Adipose tissue (tissue), 3 donors: ENCODE measurements around the gene ASAP2. TPM values are rescaled to one million over a fixed set of nuclear protein-coding genes. Genes with fewer than 3 reads are reported as not detected.
A peak's percentile ranks its signal among the peaks of the same experiment; 100 is the strongest.

Experiments
- H3K27ac ChIP-seq: one replicate; pipeline ENCODE4 v1.5.1; 2013; ENCODE audit warnings: low read depth, low read length
- WGBS, 3 donors: extraction: QIAGEN DNeasy Blood & Tissue Kit; methylation state at CpG; one replicate each; pipeline ENCODE4 v1.1.7; 2013; 5-methylcytosine and 5-hydroxymethylcytosine counted together
- polyA plus RNA-seq, 3 donors: library from polyadenylated mRNA; stranded (reverse); fragments of 200-250 nt; gene quantifications; one replicate each; pipeline ENCODE4 v1.2.3, GENCODE V29; 2013
- donor health status: healthy with polysubstance abuse.
- donor health status: Bipolar disorder and iron deficiency.
- donor health status: healthy.

ASAP2 gene
- 10 to 100 TPM in 2 of 3 donors, 1 to 10 TPM in 1; 4.1 to 24.0 (median 12.5) TPM for polyA plus RNA-seq

DNA sequence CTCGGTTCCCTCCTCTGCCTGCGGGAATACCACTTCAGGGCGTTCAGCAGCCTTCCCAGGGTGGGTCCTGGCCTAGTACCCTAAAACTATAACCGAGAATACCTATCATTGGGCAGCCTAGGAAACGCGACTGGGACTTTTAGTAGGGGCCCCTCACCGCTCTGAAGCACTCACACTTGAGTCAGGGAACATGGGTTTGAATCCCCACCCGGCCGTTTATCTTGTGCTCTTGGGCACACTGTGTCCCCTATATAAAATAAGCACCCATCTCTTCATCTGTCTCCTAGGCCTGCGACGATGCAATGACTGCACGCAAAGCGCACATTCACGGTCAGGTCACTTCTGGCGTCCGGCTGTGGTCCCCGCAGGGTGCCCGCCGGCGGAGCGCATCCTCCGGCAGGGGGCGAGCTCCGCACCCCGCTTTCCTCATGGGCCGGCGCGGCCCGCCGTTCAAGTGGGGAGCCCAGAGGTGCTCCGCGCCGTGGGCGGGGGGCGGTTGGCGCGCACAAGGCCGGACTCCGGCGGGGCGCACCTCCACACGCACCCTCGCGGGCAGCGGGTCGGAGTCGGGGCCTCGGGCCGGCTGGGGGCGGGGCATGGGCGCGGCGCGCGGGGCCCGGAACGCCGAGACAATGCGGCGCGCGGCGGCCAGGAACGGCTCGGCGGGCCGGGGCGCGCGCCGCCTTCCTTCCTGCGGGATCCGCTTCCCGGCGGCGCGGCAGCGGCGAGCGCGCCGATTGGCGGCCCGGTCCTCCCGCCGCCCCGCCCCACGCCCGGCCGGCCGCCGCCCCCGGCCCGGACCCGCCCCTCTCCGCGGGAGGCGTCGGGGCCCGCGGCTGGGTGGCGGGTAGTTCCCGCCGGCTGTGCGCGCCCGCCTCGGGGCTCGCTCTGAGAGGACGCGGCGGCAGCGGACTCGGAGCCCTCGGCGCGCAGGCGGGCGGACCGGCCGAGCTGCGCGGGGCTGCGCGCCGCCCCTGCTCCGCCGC lies at the start of gene ASAP2:
TSS of gene ASAP2 (plus strand) at position 850 of the 986 bp plus-strand sequence. CDS start 293 bp downstream, outside the sequence.
- H3K27ac ChIP-seq, result peak within 1 kb of the TSS; percentile 41
- 2 to 3% (median 3%) methylated on average over 64 to 128 of the region's 128 CpGs for WGBS, 3 donors

DNA sequence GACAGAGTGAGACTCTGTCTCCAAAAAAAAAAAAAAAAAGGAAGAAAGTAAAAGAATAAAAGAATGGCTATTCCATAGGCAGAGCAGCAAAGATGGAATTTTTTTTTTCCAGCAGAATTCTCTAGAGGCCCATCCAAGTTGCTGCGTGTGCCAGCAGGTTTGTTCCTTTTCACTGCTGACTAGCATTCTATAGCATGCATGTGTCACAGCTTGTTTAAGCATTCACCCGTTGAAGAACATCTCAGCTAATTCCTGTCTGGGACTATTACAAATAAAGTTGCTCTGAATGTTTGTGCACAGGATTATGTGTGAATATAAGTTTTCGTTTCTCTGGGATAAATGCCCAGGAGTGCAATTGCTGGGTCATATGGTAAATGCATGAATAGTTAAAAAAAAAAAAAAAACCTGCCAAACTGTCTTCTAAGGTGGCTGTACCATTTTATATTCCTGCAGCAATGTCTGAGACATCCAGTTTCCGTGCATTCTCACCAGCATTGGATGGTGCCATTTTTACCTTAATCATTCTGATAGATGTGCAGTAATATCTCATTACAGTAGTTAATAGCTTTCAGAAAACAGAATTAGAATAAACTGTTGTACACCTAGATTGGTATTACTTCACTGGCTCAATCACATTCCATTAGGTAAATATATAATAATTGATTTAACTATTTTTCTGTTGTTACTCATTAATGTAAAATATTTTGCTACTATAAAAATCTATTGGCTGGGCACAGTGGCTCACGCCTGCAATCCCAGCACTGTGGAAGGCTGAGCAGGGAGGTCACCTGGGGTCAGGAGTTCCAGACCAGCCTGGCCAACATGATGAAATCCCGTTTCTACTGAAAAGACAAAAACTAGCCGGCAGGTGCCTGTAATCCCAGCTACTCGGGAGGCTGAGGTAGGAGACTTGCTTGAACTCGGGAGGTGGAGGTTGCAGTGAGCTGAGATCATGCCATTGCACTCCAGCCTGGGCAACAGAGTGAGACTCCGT lies 47.5 kb upstream of the ASAP2 start:
- no peak overlapping the region for H3K27ac ChIP-seq
- WGBS, 3 donors, result 80 to 85% (median 82%) methylated on average over 10 of the region's 10 CpGs

DNA sequence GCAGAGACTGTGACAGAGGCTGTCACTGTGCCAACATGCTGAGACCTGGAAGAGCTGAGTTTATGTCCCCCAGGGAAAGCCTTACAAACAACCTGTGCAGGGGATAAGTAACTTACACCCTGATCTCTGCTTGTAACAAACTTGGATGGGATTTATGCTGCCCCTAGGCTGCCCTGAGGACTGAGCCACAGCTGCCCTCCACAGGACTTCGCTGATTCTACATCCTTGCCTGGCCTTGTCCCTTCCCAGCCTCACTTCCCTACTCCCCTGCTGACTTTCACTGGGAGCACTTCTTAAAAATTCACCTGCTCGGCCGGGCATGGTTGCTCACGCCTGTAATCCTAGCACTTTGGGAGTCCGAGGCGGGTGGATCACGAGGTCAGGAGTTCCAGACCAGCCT lies 45.9 kb upstream of the ASAP2 start:
- no peak overlapping the region for H3K27ac ChIP-seq
- 85 to 96% (median 90%) methylated on average over 7 of the region's 7 CpGs for WGBS, 3 donors

DNA sequence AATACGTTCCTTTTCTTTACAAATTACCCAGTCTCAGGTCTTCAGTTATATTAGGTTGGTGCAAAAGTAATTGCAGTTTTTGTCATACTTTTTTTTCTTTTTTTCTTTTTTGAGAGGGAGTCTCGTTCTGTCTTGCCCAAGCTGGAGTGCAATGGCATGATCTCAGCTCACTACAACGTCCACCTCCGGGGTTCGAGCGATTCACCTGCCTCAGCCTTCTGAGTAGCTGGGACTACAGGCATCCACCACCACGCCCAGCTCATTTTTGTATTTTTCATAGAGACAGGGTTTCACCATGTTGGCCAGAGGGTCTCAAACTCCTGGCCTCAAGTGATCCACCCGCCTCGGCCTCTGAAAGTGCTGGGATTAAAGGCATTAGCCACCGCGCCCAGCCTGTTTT lies 43.8 kb upstream of the ASAP2 start:
- WGBS, 3 donors, result 90 to 92% (median 90%) methylated on average over 11 of the region's 11 CpGs
- no peak overlapping the region for H3K27ac ChIP-seq

DNA sequence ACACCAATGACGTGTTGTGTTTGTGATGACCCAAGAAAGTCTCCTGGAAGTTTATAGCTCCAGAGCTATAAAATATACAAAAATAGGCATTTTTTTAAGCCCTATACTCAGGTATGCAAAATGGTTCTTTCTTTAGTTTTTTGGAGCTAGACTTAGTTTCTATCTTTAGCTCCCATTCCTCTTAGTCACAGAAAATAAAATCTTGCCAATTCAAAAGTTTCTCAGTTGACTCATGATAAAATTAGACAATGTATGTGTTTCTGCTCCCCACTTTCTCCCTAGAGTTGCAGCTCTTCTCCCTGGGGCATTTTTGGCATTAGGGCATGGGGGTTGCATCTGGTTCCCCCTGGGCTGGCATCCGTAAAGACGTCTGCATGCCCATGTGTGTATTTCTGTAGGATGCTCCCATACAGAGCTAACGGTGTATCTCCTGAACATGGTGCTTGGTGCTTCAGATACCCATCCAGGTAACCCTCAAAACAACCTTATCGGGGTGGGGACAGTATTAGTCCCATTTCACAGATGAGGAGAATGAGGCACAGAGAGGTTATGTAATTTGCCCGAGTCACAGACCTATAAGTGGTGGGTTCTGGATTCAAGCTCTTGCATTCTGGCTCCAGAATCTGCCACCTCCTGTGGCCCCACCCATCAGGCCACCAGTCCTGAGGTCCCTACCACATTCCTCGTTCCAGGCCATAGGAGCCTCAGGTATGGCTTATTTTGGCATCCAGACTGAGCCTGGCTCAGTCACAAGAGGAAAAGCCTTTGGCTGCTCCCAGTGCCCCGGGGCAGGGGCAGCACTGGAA lies 43.1 kb upstream of the ASAP2 start:
- H3K27ac ChIP-seq, result no peak overlapping the region

DNA sequence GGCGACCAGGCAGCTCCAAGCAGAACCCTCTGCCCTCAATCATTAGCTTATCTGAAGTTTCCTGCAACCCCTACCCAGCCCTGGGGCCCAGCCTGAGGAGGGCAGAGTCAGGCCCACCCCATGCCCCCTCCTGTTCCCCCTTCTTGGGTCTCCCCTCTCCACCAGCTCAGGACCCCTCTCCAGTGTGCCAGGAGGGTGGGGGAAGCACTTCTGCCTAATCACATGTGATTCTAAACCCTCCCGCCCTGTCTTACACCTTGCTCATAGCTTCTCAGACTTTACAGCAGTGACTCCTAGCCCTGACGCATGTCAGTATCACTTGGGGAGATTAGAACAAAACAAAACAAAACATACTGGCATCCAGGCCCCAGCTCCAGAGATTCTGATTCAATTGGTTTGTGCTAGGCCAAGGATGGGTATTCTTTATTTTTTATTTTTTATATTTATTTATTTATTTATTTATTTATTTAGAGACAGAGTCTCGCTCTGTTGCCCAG lies 42.5 kb upstream of the ASAP2 start:
- WGBS, 3 donors, result 86 to 99% (median 94%) methylated on average over 4 of the region's 4 CpGs
- H3K27ac ChIP-seq, result no peak overlapping the region

More for the DNA sequence above, 43.1 kb upstream of the ASAP2 start:
- WGBS, 3 donors, result 80 to 87% (median 86%) methylated on average over 8 of the region's 8 CpGs

DNA sequence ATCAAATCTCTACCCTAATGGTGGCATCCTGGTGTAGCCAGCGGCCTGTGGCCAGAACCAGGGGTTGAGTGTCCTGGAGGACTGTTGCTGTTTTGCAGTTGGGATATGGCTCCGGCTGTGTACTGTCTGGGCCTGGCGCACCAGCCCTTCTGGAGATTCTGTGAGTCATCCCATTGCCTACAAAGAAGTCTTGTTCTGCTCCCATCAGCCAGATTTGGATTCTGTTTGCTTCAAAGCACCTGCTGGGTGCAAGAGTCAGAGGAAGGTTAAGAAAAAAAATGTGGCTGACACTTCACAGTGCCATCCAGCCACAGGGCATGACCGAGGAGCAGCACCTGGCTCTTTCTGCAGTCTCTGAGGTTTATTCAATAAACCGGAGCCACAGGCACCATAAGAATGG lies 41.0 kb upstream of the ASAP2 start:
- H3K27ac ChIP-seq, result no peak overlapping the region
- WGBS, 3 donors, result 93 to 99% (median 95%) methylated on average over 5 of the region's 5 CpGs

DNA sequence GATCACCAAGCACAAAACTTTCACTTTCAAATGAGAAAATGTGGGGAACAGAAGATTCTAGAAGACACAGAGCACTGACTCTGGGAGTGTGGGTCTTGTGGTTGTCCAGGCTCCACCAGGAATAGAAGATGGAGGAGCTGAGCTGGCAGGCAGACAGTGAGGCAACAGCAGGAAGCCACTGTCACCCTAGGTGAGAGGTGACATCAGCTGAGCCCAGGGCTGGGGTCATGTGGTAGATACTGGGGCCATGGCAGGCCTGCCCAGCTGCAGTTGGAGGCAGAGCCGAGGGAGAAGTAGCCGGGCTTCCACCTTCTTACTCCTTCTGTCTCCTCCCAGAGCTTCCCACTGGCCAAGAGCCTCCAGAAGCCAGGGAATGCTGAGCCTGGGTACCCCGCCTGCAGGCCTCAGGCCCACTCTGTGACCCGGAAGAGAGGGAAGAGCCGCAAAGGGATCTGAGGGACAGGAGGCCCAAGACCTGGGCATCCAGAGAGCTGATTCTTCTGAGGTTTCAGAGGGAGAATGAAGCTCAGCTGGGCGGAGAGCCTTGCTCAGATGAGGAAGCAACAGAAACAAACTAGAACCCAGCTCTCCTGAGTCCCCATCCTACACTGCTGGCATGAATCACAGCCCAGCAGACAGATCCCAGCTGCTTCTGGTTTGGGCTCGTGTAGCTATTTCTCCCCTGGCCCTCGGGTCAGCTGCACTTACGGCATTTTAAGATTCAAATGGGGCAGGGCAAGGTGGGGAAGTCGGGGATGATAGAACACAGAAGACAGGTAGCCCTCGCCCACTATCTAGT lies 39.8 kb upstream of the ASAP2 start:
- H3K27ac ChIP-seq, result no peak overlapping the region
- 71 to 84% (median 73%) methylated on average over 11 of the region's 11 CpGs for WGBS, 3 donors

DNA sequence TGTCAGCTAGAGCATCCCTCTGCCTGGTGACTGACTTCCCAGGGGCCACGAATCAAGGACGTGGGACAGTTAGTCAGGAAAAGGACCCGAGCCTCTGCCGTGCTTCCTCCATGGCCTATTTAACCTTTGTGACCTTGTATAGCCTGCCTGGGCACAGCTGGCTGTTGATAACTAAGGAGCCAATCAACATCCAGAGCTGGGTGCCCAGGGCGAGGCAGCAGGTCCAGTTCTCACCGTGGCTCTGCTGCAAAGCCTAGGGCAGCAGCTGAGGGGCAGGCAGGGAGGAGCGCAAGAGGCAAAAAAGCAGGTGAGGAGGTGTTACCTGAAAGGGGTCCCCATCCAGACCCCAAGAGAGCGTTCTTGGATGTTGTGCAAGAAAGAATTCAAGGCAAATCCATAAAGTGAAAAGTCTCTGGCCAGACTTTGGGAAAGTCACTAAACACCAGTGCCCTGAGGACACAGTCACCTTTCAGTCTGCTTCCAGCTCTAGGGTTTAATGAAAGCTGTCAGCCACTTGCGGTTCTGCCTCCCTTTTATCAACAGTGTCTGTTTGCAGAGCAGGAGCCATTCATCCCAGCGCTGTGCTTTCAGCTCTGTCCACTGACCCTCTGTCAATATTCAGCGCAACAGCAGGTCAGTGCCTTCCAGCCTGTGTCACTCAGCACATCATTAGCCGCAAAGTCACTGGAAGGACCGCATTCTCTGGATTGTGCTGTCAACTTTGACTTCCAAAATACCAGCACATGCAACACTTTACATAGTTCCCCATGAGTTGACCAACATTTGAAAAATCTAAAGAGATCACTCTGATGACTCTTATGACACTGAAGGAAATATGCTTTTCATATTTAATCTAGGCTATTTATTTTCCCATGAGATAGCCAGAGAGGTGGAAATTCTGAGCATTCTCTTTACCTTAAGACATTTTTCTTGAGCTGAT lies 38.6 kb upstream of the ASAP2 start:
- no peak overlapping the region for H3K27ac ChIP-seq
- WGBS, 3 donors, result 46 to 92% (median 86%) methylated on average over 13 of the region's 13 CpGs

DNA sequence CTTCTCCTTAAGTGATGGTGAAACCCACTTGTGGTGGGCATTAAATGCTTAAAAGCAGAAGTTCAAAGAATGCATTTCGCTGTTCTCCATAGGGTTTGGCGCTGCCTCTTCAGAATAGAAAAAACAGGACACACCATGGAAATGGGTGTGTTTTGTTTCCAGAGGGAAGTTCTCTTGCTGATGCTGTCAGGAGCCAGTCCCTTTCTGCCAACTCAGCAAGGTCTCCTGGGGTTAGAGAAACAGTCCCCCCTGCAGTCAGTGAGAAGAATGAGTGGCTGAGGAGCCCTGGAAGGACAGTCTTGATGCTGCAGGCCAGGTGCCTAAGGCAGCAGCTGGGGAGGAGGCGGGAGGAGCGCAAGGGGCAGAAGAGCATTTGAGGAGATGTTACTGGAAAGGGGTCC lies 37.8 kb upstream of the ASAP2 start:
- no peak overlapping the region for H3K27ac ChIP-seq
- WGBS, 3 donors, result 78 to 93% (median 81%) methylated on average over 4 of the region's 4 CpGs

DNA sequence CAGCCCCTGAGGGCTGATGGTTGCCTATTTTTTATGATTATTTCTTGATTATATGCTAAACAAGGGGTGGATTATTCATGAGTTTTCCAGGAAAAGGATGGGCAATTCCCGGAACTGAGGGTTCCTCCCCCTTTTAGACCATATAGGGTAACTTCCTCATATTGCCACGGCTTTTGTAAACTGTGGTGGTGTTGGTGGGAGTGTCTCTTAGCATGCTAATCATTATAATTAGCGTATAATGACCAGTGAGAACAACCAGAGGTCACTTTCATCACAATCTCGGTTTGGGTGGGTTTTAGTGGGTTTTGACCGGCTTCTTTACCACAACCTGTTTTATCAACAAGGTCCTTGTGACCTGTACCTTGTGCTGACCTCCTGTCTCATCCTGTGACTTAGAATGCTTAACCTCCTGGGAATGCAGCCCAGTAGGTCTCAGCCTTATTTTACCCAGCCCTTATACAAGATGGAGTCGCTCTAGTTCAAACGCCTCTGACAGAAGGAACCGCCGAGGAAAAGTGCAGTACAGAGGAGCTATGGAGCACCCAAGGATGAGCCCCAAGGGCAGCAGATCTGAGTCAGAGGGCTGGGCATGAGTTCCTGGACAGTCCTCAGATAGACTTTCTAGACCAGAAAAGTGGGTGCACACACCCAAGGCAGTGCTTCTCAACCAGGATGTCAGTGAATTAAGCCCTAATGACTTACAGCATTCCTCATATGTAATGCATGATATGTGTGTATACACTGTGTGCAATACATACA lies 37.1 kb upstream of the ASAP2 start:
- 75 to 88% (median 81%) methylated on average over 9 of the region's 9 CpGs for WGBS, 3 donors
- no peak overlapping the region for H3K27ac ChIP-seq

DNA sequence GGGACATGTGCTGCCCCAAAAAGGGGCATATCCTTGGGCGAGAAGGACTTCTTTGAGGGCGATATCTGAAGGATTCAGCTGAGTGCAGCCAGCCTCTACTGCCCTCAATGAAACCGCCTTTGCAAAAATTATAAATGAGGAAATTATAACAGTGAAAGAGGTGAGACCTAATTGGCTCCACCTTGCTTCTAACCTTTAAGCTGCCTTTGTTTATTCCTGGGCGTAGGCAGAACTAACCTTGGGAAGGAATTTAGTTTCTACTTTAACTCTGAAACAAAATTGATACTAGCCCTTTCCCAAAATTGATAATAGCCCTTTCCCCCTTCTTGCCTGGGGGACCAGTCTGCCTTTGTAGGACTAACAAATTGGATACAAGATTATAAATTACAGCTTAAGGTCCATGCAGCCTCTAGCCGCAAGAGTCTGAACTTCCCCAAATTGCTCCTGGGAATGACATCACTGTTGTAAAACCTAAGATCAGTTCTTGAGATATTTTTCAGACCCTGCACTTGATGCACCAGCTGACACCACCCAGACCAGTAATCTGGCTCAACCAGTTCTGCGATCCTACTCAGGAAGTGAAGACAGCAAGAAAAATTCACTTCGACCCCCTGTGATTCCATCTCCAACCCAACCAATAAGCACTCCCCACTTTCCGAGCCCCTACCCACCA lies 36.0 kb upstream of the ASAP2 start:
- no peak overlapping the region for H3K27ac ChIP-seq
- WGBS, 3 donors, result 74 to 76% (median 76%) methylated on average over 8 of the region's 8 CpGs

DNA sequence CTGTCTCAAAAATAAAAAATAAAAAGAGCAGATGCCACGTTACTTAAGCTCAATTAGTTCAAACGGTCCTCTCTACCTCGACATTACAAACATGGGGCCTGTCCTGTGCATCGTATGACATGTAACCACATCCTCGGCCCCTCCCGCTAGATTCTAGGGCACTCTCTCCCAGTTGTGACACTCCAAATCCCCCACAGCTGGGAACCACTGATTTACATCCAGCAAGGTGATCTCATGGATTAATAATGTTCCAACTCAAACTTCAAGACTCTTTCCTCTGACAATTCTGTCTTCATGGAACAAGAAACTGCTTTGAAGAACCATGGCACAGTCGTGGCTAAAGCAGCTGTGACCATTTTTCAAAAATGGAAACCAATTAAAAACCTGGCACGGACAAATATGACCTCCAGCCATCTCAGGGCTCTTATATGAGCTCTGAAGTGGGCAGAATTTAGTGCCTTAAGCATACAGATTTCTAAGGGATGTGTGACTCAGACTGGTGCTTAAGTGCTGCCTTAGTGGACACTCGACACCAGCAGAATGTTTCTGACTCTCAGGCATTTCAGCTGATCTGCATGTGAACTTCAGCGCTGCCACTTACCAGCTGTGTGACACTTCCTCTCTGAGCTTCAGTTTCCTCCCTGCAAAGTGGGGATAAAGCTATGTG lies 31.7 kb upstream of the ASAP2 start:
- H3K27ac ChIP-seq, result no peak overlapping the region

DNA sequence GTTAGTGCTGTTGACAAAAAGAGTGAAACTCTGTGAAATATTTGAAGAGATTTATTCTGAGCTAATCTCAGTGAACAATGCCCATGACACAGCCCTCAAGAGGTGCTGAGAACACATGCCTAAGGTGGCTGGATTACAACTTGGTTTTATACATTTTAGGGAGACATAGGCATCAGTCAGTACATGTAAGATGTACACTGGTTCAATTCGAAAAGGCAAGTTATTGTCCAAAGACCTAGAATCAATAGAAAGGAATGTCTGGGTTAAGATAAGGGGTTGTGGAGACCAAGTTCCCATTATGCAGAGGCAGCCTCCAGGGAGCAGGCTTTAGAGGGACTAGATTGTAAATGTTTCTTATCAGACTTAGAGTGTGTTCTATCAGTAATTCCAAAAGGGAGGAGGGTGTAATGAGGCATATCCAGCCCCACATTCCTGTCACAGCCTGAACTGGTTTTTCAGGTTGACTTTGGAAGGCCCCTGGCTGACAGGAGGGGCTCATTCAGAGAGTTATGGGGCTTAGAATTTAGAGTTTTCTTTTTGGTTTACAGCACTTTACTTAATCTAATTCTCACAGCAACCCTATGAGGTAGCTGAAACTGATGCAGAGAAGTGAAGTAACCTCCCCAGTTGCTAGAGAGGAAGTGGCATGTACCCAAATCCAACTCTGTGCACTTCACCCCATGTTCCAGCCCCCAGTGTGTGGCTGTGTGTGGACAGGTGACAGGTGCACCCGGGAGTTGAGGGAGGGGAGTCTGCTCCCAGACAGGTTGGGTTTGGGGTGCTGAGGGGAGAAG lies 28.3 kb upstream of the ASAP2 start:
- 35 to 43% (median 41%) methylated on average over 2 of the region's 2 CpGs for WGBS, 3 donors
- no peak overlapping the region for H3K27ac ChIP-seq

More for the DNA sequence above, 31.7 kb upstream of the ASAP2 start:
- 60 to 77% (median 68%) methylated on average over 10 of the region's 10 CpGs for WGBS, 3 donors
